Measurements from ENCODE around the gene KPNA4. TPM values are rescaled to one million over a fixed set of nuclear protein-coding genes. Genes with fewer than 3 reads are reported as not detected.

The KPNA4 gene
- total RNA-seq, 2 experiments from 2014 or later = 37.3 TPM

GRCh38 chr3:160564949-160565441 is 376 bp downstream of the KPNA4 start:
- DNase-seq = peak; percentile 68

DNA sequence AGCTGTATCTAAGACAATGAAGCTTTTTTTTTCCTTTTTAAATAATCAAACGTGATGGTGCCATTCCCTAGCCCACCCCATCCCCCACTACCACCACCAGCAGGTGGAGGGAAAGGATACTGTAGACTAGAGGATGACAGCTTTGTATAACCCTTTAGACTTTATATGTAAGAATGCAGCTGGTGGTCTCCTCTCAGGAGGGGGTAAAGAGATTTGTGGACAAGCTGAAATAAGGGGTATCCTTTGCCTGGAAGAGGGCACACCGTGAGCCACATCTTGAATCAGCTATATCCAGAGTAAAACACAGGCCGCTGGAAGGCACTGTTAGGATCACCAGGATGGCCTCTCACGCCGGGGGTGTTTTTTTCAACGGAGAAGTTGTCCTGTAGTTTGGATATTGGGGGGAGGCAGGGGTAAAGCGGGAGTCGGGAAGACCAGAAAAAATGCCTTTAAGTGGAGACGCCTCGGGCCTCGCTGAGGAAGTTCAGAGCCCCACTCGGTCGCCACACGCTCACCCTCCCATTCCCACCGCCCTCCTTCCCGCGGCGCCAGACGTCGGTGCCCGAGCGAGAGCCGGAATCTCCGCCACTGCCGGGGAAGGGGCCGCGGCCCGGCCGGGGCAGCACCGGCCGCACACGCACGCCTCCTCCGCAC is 986 bp downstream of the KPNA4 start:
- Mint-ChIP-seq H3K9me3 (no peaks in the 10 kb centered on the region), H3K36me3 (ENCODE audit: low read depth) (peaks cover 50% of the 10 kb centered on the region), H3K4me1 (peaks cover 76% of the 10 kb centered on the region), H3K27me3 (no peaks in the 10 kb centered on the region), H3K4me3 (peak overlapping the region; percentile 97), H3K27ac (peak overlapping the region; percentile 96)
- POLR2A ChIA-PET = interaction anchor here (0.7 to 3.8 kb wide), 11 partner anchors 11 to 514 kb away, joined by 3 to 36 read pairs (median 6); partner anchors contain the start of genes PPM1L, SMC4 and TRIM59
- CTCF ChIA-PET = interaction anchor here (0.7 to 1.1 kb wide), 2 partner anchors 190 to 1381 kb away, joined by 3 read pairs; no protein-coding TSS in a partner anchor
- peak; percentile 24 for DNase-seq

More at GRCh38 chr3:160564949-160565441, 376 bp downstream of the KPNA4 start:
- POLR2A ChIA-PET = interaction anchor here (0.5 to 3.8 kb wide), 5 partner anchors 33 to 165 kb away, joined by 3 to 36 read pairs (median 6); partner anchors contain the start of genes SMC4 and TRIM59
- peaks cover 45% of the 10 kb centered on the region for H3K36me3 Mint-ChIP-seq (ENCODE audit: low read depth)
- peak overlapping the region; percentile 96 for H3K27ac Mint-ChIP-seq
- peaks cover 70% of the 10 kb centered on the region for H3K4me1 Mint-ChIP-seq
- CTCF ChIA-PET = no interaction called here
- H3K27me3 Mint-ChIP-seq = no peaks in the 10 kb centered on the region
- H3K9me3 Mint-ChIP-seq = no peaks in the 10 kb centered on the region
- peak overlapping the region; percentile 97 for H3K4me3 Mint-ChIP-seq

DNA sequence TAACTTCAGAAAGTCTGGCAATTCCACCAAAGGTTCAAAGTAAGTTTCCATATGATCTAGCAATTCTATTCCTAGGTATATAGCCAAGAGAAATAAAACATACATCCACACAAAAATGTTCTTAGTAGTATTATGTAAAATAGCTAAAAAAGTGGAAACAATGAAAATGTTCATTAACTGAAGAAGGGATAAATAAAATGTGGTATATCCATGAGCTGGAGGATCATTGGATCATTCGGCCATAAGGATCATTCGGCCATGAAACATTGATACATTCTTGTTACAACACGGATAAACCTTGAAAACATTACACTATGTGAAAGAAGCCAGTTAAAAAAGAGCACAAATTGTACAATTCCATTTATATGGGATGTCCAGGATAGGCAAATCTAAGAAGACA is 2.4 kb downstream of the KPNA4 start:
- Mint-ChIP-seq H3K9me3 (no peaks in the 10 kb centered on the region), H3K36me3 (ENCODE audit: low read depth) (peaks cover 50% of the 10 kb centered on the region), H3K27me3 (no peaks in the 10 kb centered on the region), H3K4me1 (peaks cover 69% of the 10 kb centered on the region), H3K27ac (no peak overlapping the region), H3K4me3 (peak overlapping the region; percentile 20)
- CTCF ChIA-PET = no interaction called here
- DNase-seq = no peak
- POLR2A ChIA-PET = interaction anchor here (1.2 to 3.8 kb wide), 4 partner anchors 15 to 193 kb away, joined by 3 to 36 read pairs (median 6); partner anchors contain the start of genes PPM1L and TRIM59

GRCh38 chr3:160557571-160557970 is 7.8 kb downstream of the KPNA4 start:
- ChIA-PET POLR2A (no interaction called here), CTCF (no interaction called here)
- Mint-ChIP-seq H3K27ac (no peak overlapping the region), H3K4me3 (no peak overlapping the region), H3K9me3 (no peaks in the 10 kb centered on the region), H3K27me3 (no peaks in the 10 kb centered on the region), H3K4me1 (peaks cover 38% of the 10 kb centered on the region), H3K36me3 (ENCODE audit: low read depth) (peaks cover 34% of the 10 kb centered on the region)
- no peak for DNase-seq

- H3K9me3 Mint-ChIP-seq = peaks cover 8% of the 10 kb centered on the region
- H3K4me3 Mint-ChIP-seq = no peak overlapping the region
- CTCF ChIA-PET = no interaction called here
- no peaks in the 10 kb centered on the region for H3K27me3 Mint-ChIP-seq
- no peak overlapping the region for H3K27ac Mint-ChIP-seq
- no peak for DNase-seq
- H3K36me3 Mint-ChIP-seq (ENCODE audit: low read depth) = peaks cover 43% of the 10 kb centered on the region
- POLR2A ChIA-PET = no interaction called here
- H3K4me1 Mint-ChIP-seq = peaks cover 25% of the 10 kb centered on the region
Observed at GRCh38 chr3:160556141-160556540, 9.2 kb downstream of the KPNA4 start.

GRCh38 chr3:160554980-160555379 is 10.4 kb downstream of the KPNA4 start:
- ChIA-PET POLR2A (interaction anchor here (0.9 kb wide), 1 partner anchor 107 kb away, joined by 3 read pairs; no protein-coding TSS in a partner anchor), CTCF (no interaction called here)
- Mint-ChIP-seq H3K36me3 (ENCODE audit: low read depth) (peaks cover 53% of the 10 kb centered on the region), H3K9me3 (peaks cover 16% of the 10 kb centered on the region), H3K27me3 (no peaks in the 10 kb centered on the region), H3K4me1 (peaks cover 18% of the 10 kb centered on the region), H3K4me3 (no peak overlapping the region), H3K27ac (no peak overlapping the region)
- no peak for DNase-seq

- peaks cover 8% of the 10 kb centered on the region for H3K4me1 Mint-ChIP-seq
- POLR2A ChIA-PET = interaction anchor here (1.5 kb wide), 1 partner anchor 10 kb away, joined by 6 read pairs; no protein-coding TSS in a partner anchor
- H3K9me3 Mint-ChIP-seq = peaks cover 26% of the 10 kb centered on the region
- no peak overlapping the region for H3K27ac Mint-ChIP-seq
- peaks cover 51% of the 10 kb centered on the region for H3K36me3 Mint-ChIP-seq (ENCODE audit: low read depth)
- CTCF ChIA-PET = no interaction called here
- no peak overlapping the region for H3K4me3 Mint-ChIP-seq
- DNase-seq = no peak
- no peaks in the 10 kb centered on the region for H3K27me3 Mint-ChIP-seq
Observed at GRCh38 chr3:160553827-160554226, 11.5 kb downstream of the KPNA4 start.

GRCh38 chr3:160546727-160547126 is 18.6 kb downstream of the KPNA4 start:
- POLR2A ChIA-PET = no interaction called here
- H3K9me3 Mint-ChIP-seq = peaks cover 27% of the 10 kb centered on the region

DNA sequence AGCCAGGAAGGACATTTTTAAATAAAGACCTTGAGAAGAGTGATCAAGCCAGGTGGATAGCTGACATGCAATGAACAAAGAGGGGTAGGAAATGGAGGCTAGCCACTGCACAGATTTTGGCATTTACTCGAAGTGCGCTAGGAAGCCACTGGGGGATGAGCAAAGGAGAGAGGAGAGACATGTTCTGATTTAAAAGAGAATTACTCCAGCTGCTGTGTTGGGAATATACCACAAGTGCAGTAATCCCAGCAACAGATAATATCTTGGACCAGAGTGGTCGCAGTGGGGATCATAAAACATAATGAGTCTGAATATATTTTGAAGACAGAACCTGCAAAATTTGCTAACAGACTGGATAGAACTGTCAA is 19.9 kb downstream of the KPNA4 start:
- ChIA-PET POLR2A (no interaction called here), CTCF (no interaction called here)
- Mint-ChIP-seq H3K4me3 (no peak overlapping the region), H3K4me1 (peaks cover 18% of the 10 kb centered on the region), H3K36me3 (ENCODE audit: low read depth) (peaks cover 47% of the 10 kb centered on the region), H3K27ac (no peak overlapping the region), H3K27me3 (no peaks in the 10 kb centered on the region), H3K9me3 (peaks cover 17% of the 10 kb centered on the region)
- no peak for DNase-seq

More at GRCh38 chr3:160546727-160547126, 18.6 kb downstream of the KPNA4 start:
- Mint-ChIP-seq H3K4me3 (no peak overlapping the region), H3K27ac (no peak overlapping the region), H3K4me1 (peaks cover 18% of the 10 kb centered on the region), H3K36me3 (ENCODE audit: low read depth) (peaks cover 54% of the 10 kb centered on the region), H3K27me3 (no peaks in the 10 kb centered on the region)
- no peak for DNase-seq
- CTCF ChIA-PET = no interaction called here

DNA sequence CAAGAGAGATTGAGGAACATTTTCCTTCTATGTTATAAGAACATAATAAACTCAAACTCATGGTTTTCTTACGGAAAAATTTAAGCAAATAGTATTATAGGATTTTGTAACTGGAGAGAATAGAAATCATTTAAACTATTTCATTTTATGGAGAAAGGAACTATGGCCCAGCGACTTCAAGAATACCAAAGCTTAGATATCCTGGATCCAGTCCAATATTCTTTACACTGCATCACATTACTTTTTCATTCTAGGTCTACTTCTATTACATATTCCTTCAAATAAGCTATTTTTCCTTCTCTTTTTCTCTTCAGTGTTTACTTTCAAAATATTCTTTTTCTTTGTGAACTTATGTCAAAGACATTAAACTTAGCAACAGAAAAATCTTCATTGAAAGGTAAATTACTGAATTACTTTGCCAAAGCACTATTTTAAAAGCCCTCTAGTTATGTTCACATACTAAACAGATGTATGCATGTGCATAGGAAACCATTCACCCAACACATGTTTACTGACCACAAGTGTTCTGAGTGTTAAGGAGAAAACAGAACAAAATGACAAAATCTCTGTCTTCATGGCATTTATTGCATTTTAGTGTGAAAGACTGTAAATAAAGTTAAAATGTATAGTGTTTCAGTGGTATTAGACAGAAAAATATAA is 20.4 kb downstream of the KPNA4 start:
- H3K36me3 Mint-ChIP-seq (ENCODE audit: low read depth) = peaks cover 42% of the 10 kb centered on the region
- ChIA-PET POLR2A (no interaction called here), CTCF (no interaction called here)
- H3K27ac Mint-ChIP-seq = no peak overlapping the region
- peaks cover 14% of the 10 kb centered on the region for H3K9me3 Mint-ChIP-seq
- no peak overlapping the region for H3K4me3 Mint-ChIP-seq
- no peak for DNase-seq
- H3K27me3 Mint-ChIP-seq = no peaks in the 10 kb centered on the region
- peaks cover 18% of the 10 kb centered on the region for H3K4me1 Mint-ChIP-seq

- Mint-ChIP-seq H3K27me3 (no peaks in the 10 kb centered on the region), H3K27ac (no peak overlapping the region), H3K4me3 (no peak overlapping the region), H3K9me3 (no peaks in the 10 kb centered on the region), H3K36me3 (ENCODE audit: low read depth) (peaks cover 16% of the 10 kb centered on the region), H3K4me1 (peaks cover 13% of the 10 kb centered on the region)
- ChIA-PET CTCF (no interaction called here), POLR2A (no interaction called here)
- no peak for DNase-seq
Observed at GRCh38 chr3:160540551-160540950, 24.8 kb downstream of the KPNA4 start.

DNA sequence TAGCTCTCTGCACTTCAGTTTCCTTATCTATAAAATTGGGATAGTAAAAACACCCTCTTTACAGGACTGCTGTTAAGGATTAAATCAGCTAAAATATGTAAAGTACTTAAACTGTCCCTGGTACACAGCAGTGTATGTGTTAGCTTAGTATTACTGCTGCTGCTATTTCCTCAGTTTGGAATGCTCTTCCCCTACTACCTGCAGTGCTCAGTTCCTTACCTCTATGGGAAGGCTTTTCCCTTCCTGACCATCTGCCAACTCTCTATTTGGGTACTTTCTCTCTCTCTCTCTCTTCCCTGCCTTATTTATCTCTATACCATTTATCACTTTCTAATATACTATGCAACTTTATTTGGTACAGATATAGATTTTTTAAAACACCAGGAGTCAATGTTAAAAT is 26.5 kb downstream of the KPNA4 start:
- ChIA-PET CTCF (no interaction called here), POLR2A (no interaction called here)
- Mint-ChIP-seq H3K27me3 (no peaks in the 10 kb centered on the region), H3K9me3 (no peaks in the 10 kb centered on the region), H3K4me1 (peaks cover 8% of the 10 kb centered on the region), H3K36me3 (ENCODE audit: low read depth) (peaks cover 13% of the 10 kb centered on the region), H3K27ac (no peak overlapping the region), H3K4me3 (no peak overlapping the region)
- no peak for DNase-seq

- H3K27ac Mint-ChIP-seq = no peak overlapping the region
- no peaks in the 10 kb centered on the region for H3K27me3 Mint-ChIP-seq
- peaks cover 15% of the 10 kb centered on the region for H3K36me3 Mint-ChIP-seq (ENCODE audit: low read depth)
- H3K9me3 Mint-ChIP-seq = no peaks in the 10 kb centered on the region
- peaks cover 8% of the 10 kb centered on the region for H3K4me1 Mint-ChIP-seq
- POLR2A ChIA-PET = no interaction called here
- no peak overlapping the region for H3K4me3 Mint-ChIP-seq
- CTCF ChIA-PET = no interaction called here
- DNase-seq = no peak
Observed at GRCh38 chr3:160537729-160538128, 27.6 kb downstream of the KPNA4 start.

All from activated CD4-positive, alpha-beta memory T cell treated with anti-CD3 and anti-CD28 coated beads, Interleukin-2, amount 10 ng/mL, durations not matched to agents 7 days and 5 days (primary cell).